ENCODE results near the gene MFRP.

Gene MFRP

GRCh38 chr11:119372260-119373058 lies 26.0 kb upstream of the MFRP start:
- TF ChIP-seq, protein P1, sequence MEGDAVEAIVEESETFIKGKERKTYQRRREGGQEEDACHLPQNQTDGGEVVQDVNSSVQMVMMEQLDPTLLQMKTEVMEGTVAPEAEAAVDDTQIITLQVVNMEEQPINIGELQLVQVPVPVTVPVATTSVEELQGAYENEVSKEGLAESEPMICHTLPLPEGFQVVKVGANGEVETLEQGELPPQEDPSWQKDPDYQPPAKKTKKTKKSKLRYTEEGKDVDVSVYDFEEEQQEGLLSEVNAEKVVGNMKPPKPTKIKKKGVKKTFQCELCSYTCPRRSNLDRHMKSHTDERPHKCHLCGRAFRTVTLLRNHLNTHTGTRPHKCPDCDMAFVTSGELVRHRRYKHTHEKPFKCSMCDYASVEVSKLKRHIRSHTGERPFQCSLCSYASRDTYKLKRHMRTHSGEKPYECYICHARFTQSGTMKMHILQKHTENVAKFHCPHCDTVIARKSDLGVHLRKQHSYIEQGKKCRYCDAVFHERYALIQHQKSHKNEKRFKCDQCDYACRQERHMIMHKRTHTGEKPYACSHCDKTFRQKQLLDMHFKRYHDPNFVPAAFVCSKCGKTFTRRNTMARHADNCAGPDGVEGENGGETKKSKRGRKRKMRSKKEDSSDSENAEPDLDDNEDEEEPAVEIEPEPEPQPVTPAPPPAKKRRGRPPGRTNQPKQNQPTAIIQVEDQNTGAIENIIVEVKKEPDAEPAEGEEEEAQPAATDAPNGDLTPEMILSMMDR (IDR thresholded peaks at IDR 0.05; ENCODE audit: borderline replicate concordance, insufficient read depth, low read depth, low read length) = no peak

DNA sequence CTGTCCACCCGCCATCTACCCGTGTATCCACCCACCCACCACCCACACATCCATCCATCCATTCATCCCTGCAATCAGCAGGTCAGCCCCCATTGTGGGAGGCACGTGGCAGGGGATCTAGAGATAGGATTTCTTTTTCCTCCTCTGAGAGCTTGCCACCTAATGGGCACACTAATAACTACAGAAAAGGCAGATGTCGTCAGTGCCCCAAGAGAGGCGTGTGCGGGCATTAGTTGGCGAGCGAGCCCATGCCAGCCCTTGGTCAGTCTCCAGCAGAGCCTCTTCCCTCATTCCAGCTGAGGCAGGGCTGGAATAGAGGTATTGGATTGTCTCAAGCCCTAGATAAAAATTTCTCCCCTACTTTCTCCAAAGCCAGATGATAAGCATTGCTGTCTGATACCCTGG lies 25.3 kb upstream of the MFRP start:
- TF ChIP-seq, protein P1 (IDR thresholded peaks at IDR 0.05; ENCODE audit: borderline replicate concordance, insufficient read depth, low read depth, low read length) = peak; percentile 24; the same call in 1 of the 2 replicates

More at GRCh38 chr11:119372260-119373058, 26.0 kb upstream of the MFRP start:
- H3K4me3 ChIP-seq (ENCODE audit: low read depth, low read length) = no peak overlapping the region

DNA sequence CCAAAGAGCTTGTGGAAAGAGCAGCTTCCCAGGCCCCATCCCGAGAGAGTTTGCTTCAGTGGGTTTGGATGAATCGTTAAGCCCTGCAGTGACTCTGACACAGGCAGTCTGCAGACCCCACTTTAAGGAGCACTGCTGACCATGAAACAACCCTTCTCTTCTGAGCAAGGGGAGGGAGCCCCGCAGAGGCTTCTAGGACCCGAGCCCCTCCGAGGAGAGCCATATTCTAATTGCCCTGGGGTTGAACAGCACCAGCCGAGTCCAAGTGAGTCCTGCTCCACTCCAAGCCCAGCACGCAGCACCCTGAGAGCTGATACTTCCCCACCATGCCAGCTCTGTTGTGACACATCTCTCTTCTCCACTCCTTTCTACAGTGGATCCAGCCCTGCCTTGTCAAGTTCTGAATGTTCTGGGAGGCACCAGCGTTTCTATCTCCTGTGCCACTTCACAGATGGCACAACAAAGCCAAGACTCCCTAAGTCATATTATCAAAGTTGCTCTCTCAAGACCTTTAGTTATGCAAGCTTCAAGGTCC lies 24.6 kb upstream of the MFRP start:
- TF ChIP-seq, protein P1 (IDR thresholded peaks at IDR 0.05; ENCODE audit: borderline replicate concordance, insufficient read depth, low read depth, low read length) = no peak
- H3K4me3 ChIP-seq (ENCODE audit: low read depth, low read length) = no peak overlapping the region

More for the DNA sequence above, 25.3 kb upstream of the MFRP start:
- H3K4me3 ChIP-seq (ENCODE audit: low read depth, low read length) = no peak overlapping the region

DNA sequence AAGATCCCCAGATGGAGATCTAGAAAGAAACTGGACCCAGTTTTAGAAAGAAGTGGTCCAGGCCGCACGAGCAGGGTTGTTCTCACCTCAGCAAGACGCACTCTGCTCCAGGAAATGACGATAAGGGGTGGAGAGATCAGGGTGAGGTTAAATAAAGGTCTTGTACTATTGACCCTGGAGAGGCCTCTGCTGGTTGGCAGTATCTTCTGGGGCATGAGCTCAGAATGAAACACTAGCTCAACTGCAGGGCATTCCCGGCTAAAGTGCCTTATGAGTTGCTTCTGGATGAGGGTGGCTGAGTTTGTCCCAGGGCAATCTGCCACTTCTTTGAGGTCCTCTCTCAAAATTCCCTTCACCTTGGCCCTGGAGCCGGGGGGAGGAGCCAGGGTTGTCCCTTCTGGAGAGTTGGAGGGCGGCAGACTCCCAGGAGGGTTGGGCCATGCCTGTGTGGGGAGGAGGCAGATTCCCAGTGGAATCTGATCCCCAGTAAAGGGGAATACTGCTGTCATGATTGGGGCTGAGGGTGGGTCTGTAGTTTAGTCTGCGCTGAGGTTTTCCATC lies 24.1 kb upstream of the MFRP start:
- TF ChIP-seq, protein P1 (IDR thresholded peaks at IDR 0.05; ENCODE audit: borderline replicate concordance, insufficient read depth, low read depth, low read length) = no peak
- no peak overlapping the region for H3K4me3 ChIP-seq (ENCODE audit: low read depth, low read length)

GRCh38 chr11:119369132-119369925 lies 22.8 kb upstream of the MFRP start:
- no peak overlapping the region for H3K4me3 ChIP-seq (ENCODE audit: low read depth, low read length)
- TF ChIP-seq, protein P1 (IDR thresholded peaks at IDR 0.05; ENCODE audit: borderline replicate concordance, insufficient read depth, low read depth, low read length) = no peak

GRCh38 chr11:119368121-119369034 lies 21.9 kb upstream of the MFRP start:
- TF ChIP-seq, protein P1 (IDR thresholded peaks at IDR 0.05; ENCODE audit: borderline replicate concordance, insufficient read depth, low read depth, low read length) = no peak
- H3K4me3 ChIP-seq (ENCODE audit: low read depth, low read length) = no peak overlapping the region
